WTC11 (cell line): Measurements from ENCODE around the gene SNRPA. TPM values are rescaled to one million over a fixed set of nuclear protein-coding genes. Genes with fewer than 3 reads are reported as not detected.

Experiments used
- ATAC-seq: fragments of 200-7000 bp; cut with Tn5 transposase; 2 replicates; pipeline ENCODE4 v1.10.0; 2021; ENCODE audit warnings: mild to moderate bottlenecking, moderate library complexity
- CTCF ChIA-PET: fragments of 300-600 bp; sonication (Branson Sonifier 250); formaldehyde crosslinking; loops from one replicate; lab custom pipeline; 2021; ENCODE audit warnings: antibody characterized with exemption; lab: Charles Lee
- POLR2A ChIA-PET: fragments of 350-600 bp; sonication (Branson Sonifier 250); formaldehyde crosslinking; loops from one replicate; lab custom pipeline; 2021; ENCODE audit warnings: antibody characterized with exemption; lab: Charles Lee
- DNase-seq: peaks from one replicate; pipeline ENCODE4 v3.0.0; 2021; ENCODE audit warnings: low spot score
- H3K27ac Mint-ChIP-seq: 2 replicates; pipeline ENCODE4 v1.8.0; 2021; ENCODE audit warnings: mixed read lengths
- H3K27me3 Mint-ChIP-seq: 2 replicates; pipeline ENCODE4 v1.8.0; 2021; ENCODE audit warnings: low read depth, mild to moderate bottlenecking, moderate library complexity, mixed read lengths
- H3K36me3 Mint-ChIP-seq: 2 replicates; pipeline ENCODE4 v1.8.0; 2021; ENCODE audit warnings: mixed read lengths
- H3K4me1 Mint-ChIP-seq: 2 replicates; pipeline ENCODE4 v1.8.0; 2022; ENCODE audit warnings: mixed read lengths
- H3K4me3 Mint-ChIP-seq: 2 replicates; pipeline ENCODE4 v1.8.0; 2021; ENCODE audit warnings: mild to moderate bottlenecking, moderate library complexity, mixed read lengths
- H3K9me3 Mint-ChIP-seq: 2 replicates; pipeline ENCODE4 v1.8.0; 2021; ENCODE audit warnings: mixed read lengths
- ATF1 ChIP-seq: sonication (generic); formaldehyde crosslinking; IDR thresholded peaks from 2 replicates; pipeline ENCODE4 v1.8.1; 2023; ENCODE audit warnings: mild to moderate bottlenecking, moderate library complexity, missing genetic modification reagents
- CREB1 ChIP-seq: sonication (generic); formaldehyde crosslinking; IDR thresholded peaks from 2 replicates; pipeline ENCODE4 v1.8.0; 2023; ENCODE audit warnings: mild to moderate bottlenecking, missing genetic modification reagents
- FOXP1 ChIP-seq: sonication (generic); formaldehyde crosslinking; IDR thresholded peaks from 2 replicates; pipeline ENCODE4 v1.8.0; 2022; ENCODE audit warnings: missing genetic modification reagents, mild to moderate bottlenecking, moderate library complexity, borderline replicate concordance
- HMGA2 ChIP-seq: fragments of 250-450 bp; sonication (Bioruptor Pico); IDR thresholded peaks from 2 replicates; pipeline ENCODE4 v1.4.0; 2021; ENCODE audit warnings: mild to moderate bottlenecking, moderate library complexity
- JAZF1 ChIP-seq: fragments of 250-450 bp; sonication (Bioruptor Pico); IDR thresholded peaks from 2 replicates; pipeline ENCODE4 v1.9.0; 2021; ENCODE audit warnings: moderate library complexity, mild to moderate bottlenecking, inconsistent platforms
- NFATC4 ChIP-seq: fragments of 250-450 bp; sonication (Bioruptor Pico); IDR thresholded peaks from 2 replicates; pipeline ENCODE4 v1.9.0; 2021; ENCODE audit warnings: mild to moderate bottlenecking
- NR3C1 ChIP-seq: sonication (generic); formaldehyde crosslinking; conservative IDR thresholded peaks from 2 replicates; pipeline ENCODE4 v1.8.1; 2023; ENCODE audit warnings: low read depth, mild to moderate bottlenecking, missing genetic modification reagents
- OVOL2 ChIP-seq: fragments of 250-450 bp; sonication (Bioruptor Pico); IDR thresholded peaks from 2 replicates; pipeline ENCODE4 v1.9.0; 2021; ENCODE audit warnings: mild to moderate bottlenecking, borderline replicate concordance
- RORB ChIP-seq: fragments of 250-450 bp; sonication (Bioruptor Pico); IDR thresholded peaks from 2 replicates; pipeline ENCODE4 v1.9.0; 2021; ENCODE audit warnings: mild to moderate bottlenecking
- TEAD4 ChIP-seq: sonication (generic); formaldehyde crosslinking; IDR thresholded peaks from 2 replicates; pipeline ENCODE4 v1.8.0; 2022; ENCODE audit warnings: mild to moderate bottlenecking, missing genetic modification reagents
- TP53 ChIP-seq: sonication (generic); formaldehyde crosslinking; IDR thresholded peaks from 2 replicates; pipeline ENCODE4 v1.8.1; 2023; ENCODE audit warnings: mild to moderate bottlenecking, missing genetic modification reagents
- ZNF138 ChIP-seq: sonication (generic); formaldehyde crosslinking; conservative IDR thresholded peaks from 2 replicates; pipeline ENCODE4 v1.8.1; 2022; ENCODE audit warnings: mild to moderate bottlenecking, moderate library complexity, missing genetic modification reagents
- ZNF532 ChIP-seq: fragments of 250-450 bp; sonication (Bioruptor Pico); IDR thresholded peaks from 2 replicates; pipeline ENCODE4 v1.9.0; 2021; ENCODE audit warnings: mild to moderate bottlenecking, borderline replicate concordance
- total RNA-seq: library from RNA; stranded (reverse); gene quantifications from 3 replicates; pipeline ENCODE4 v1.2.3, GENCODE V29; 2021
- TF ChIP-seq, protein P1 (sequence below): fragments of 200-600 bp; IDR thresholded peaks from 2 replicates; pipeline ENCODE4 v1.8.0; 2022; ENCODE audit warnings: antibody characterized with exemption
- TF ChIP-seq, protein P2 (sequence below): fragments of 250-450 bp; sonication (Bioruptor Pico); IDR thresholded peaks from 2 replicates; pipeline ENCODE4 v1.9.0; 2021; ENCODE audit warnings: mild to moderate bottlenecking
- TF ChIP-seq, protein P3 (sequence below): sonication (generic); formaldehyde crosslinking; IDR thresholded peaks from 2 replicates; pipeline ENCODE4 v1.8.1; 2023; ENCODE audit warnings: mild to moderate bottlenecking, missing genetic modification reagents
- TF ChIP-seq, protein P4 (sequence below): sonication (generic); formaldehyde crosslinking; IDR thresholded peaks from 2 replicates; pipeline ENCODE4 v1.8.0; 2022; ENCODE audit warnings: mild to moderate bottlenecking, missing genetic modification reagents
- TF ChIP-seq, protein P5 (sequence below): sonication (generic); formaldehyde crosslinking; IDR thresholded peaks from 2 replicates; pipeline ENCODE4 v1.8.0; 2022; ENCODE audit warnings: missing genetic modification reagents
- TF ChIP-seq, protein P6 (sequence below): fragments of 250-450 bp; sonication (Bioruptor Pico); IDR thresholded peaks from 2 replicates; pipeline ENCODE4 v1.9.0; 2021; ENCODE audit warnings: mild to moderate bottlenecking

SNRPA gene
- total RNA-seq, 1 experiment from 2014 or later: 227 TPM

DNA sequence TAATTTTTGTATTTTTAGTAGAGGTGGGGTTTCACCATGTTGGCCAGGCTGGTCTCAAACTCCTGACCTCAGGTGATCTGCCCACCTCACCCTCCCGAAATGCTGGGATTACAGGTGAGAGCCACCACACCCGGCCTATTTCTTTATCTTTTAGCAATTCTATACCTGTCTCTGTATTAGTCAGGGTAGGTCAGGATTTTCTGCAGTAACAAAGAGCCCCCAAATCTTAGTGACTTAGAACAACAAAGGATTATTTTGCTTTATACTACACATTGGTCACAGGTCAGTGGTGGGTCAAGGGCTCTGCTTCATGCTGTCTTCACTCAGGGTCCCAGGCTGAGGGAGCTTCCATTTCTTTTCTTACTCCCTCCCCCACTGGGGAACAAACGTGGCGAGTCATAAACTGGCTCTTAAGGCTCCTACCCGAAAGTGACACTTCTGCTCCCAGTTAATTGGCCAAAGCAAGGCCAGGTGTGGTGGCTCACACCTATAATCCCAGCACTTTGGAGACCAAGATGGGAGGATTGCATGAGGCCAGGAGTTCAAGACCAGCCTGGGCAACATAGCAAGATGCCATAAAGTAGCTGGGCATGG lies 27.2 kb upstream of the SNRPA start:
- H3K9me3 Mint-ChIP-seq: peaks cover 4% of the 10 kb centered on the region; the same call in 1 of the 2 replicates

DNA sequence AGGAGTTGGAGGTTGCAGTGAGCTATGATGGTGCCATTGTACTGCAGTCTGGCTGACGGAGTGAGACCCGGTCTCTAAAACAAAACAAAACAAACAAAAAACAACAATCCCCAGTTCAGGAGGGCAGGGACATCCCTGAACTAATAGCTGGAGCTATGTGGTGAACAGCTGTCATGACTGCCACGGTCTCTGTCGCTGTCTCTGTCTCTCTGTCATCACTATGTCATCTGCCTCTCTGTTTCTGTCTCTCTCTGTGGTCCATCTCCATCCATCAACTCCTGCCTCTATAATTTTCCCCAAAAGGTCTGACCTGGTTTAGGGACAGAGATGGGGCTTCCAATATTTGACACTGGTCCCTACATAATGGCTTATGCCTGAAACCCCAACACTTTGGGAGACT lies 26.7 kb upstream of the SNRPA start:
- Mint-ChIP-seq H3K27ac (no peak overlapping the region), H3K4me1 (peaks cover 12% of the 10 kb centered on the region), H3K4me3 (no peak overlapping the region), H3K36me3 (peaks cover 35% of the 10 kb centered on the region), H3K9me3 (peaks cover 4% of the 10 kb centered on the region; the same call in 1 of the 2 replicates), H3K27me3 (no peaks in the 10 kb centered on the region)
- DNase-seq: no peak
- no peak for ATAC-seq
- ChIA-PET POLR2A (interaction anchor here (0.7 kb wide), 1 partner anchor 23 kb away, joined by 4 read pairs; no protein-coding TSS in a partner anchor), CTCF (no interaction called here)
- TF ChIP-seq, protein P1, sequence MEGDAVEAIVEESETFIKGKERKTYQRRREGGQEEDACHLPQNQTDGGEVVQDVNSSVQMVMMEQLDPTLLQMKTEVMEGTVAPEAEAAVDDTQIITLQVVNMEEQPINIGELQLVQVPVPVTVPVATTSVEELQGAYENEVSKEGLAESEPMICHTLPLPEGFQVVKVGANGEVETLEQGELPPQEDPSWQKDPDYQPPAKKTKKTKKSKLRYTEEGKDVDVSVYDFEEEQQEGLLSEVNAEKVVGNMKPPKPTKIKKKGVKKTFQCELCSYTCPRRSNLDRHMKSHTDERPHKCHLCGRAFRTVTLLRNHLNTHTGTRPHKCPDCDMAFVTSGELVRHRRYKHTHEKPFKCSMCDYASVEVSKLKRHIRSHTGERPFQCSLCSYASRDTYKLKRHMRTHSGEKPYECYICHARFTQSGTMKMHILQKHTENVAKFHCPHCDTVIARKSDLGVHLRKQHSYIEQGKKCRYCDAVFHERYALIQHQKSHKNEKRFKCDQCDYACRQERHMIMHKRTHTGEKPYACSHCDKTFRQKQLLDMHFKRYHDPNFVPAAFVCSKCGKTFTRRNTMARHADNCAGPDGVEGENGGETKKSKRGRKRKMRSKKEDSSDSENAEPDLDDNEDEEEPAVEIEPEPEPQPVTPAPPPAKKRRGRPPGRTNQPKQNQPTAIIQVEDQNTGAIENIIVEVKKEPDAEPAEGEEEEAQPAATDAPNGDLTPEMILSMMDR: no peak
- no peak for TF ChIP-seq RORB (CRISPR knock-in tag)
- TF ChIP-seq OVOL2 (CRISPR knock-in tag): no peak
- TF ChIP-seq, protein P2, sequence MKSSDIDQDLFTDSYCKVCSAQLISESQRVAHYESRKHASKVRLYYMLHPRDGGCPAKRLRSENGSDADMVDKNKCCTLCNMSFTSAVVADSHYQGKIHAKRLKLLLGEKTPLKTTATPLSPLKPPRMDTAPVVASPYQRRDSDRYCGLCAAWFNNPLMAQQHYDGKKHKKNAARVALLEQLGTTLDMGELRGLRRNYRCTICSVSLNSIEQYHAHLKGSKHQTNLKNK (CRISPR knock-in tag): no peak
- TF ChIP-seq, protein P3, sequence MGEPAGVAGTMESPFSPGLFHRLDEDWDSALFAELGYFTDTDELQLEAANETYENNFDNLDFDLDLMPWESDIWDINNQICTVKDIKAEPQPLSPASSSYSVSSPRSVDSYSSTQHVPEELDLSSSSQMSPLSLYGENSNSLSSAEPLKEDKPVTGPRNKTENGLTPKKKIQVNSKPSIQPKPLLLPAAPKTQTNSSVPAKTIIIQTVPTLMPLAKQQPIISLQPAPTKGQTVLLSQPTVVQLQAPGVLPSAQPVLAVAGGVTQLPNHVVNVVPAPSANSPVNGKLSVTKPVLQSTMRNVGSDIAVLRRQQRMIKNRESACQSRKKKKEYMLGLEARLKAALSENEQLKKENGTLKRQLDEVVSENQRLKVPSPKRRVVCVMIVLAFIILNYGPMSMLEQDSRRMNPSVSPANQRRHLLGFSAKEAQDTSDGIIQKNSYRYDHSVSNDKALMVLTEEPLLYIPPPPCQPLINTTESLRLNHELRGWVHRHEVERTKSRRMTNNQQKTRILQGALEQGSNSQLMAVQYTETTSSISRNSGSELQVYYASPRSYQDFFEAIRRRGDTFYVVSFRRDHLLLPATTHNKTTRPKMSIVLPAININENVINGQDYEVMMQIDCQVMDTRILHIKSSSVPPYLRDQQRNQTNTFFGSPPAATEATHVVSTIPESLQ (CRISPR knock-in tag): no peak
- TF ChIP-seq FOXP1 (CRISPR knock-in tag): no peak
- TF ChIP-seq TP53 (CRISPR knock-in tag): no peak
- TF ChIP-seq NR3C1 (CRISPR knock-in tag): no peak
- TF ChIP-seq, protein P4, sequence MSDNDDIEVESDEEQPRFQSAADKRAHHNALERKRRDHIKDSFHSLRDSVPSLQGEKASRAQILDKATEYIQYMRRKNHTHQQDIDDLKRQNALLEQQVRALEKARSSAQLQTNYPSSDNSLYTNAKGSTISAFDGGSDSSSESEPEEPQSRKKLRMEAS (CRISPR knock-in tag): no peak
- TF ChIP-seq ZNF138: no peak
- TF ChIP-seq, protein P5, sequence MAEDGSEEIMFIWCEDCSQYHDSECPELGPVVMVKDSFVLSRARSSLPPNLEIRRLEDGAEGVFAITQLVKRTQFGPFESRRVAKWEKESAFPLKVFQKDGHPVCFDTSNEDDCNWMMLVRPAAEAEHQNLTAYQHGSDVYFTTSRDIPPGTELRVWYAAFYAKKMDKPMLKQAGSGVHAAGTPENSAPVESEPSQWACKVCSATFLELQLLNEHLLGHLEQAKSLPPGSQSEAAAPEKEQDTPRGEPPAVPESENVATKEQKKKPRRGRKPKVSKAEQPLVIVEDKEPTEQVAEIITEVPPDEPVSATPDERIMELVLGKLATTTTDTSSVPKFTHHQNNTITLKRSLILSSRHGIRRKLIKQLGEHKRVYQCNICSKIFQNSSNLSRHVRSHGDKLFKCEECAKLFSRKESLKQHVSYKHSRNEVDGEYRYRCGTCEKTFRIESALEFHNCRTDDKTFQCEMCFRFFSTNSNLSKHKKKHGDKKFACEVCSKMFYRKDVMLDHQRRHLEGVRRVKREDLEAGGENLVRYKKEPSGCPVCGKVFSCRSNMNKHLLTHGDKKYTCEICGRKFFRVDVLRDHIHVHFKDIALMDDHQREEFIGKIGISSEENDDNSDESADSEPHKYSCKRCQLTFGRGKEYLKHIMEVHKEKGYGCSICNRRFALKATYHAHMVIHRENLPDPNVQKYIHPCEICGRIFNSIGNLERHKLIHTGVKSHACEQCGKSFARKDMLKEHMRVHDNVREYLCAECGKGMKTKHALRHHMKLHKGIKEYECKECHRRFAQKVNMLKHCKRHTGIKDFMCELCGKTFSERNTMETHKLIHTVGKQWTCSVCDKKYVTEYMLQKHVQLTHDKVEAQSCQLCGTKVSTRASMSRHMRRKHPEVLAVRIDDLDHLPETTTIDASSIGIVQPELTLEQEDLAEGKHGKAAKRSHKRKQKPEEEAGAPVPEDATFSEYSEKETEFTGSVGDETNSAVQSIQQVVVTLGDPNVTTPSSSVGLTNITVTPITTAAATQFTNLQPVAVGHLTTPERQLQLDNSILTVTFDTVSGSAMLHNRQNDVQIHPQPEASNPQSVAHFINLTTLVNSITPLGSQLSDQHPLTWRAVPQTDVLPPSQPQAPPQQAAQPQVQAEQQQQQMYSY (CRISPR knock-in tag): no peak
- TF ChIP-seq CREB1 (CRISPR knock-in tag): no peak
- no peak for TF ChIP-seq NFATC4 (CRISPR knock-in tag)
- no peak for TF ChIP-seq ZNF532
- no peak for TF ChIP-seq TEAD4 (CRISPR knock-in tag)

More for the DNA sequence above, 27.2 kb upstream of the SNRPA start:
- ATAC-seq: no peak
- no peak overlapping the region for H3K27ac Mint-ChIP-seq
- TF ChIP-seq HMGA2 (no peak), ATF1 (CRISPR knock-in tag) (no peak), JAZF1 (no peak)
- TF ChIP-seq, protein P6, sequence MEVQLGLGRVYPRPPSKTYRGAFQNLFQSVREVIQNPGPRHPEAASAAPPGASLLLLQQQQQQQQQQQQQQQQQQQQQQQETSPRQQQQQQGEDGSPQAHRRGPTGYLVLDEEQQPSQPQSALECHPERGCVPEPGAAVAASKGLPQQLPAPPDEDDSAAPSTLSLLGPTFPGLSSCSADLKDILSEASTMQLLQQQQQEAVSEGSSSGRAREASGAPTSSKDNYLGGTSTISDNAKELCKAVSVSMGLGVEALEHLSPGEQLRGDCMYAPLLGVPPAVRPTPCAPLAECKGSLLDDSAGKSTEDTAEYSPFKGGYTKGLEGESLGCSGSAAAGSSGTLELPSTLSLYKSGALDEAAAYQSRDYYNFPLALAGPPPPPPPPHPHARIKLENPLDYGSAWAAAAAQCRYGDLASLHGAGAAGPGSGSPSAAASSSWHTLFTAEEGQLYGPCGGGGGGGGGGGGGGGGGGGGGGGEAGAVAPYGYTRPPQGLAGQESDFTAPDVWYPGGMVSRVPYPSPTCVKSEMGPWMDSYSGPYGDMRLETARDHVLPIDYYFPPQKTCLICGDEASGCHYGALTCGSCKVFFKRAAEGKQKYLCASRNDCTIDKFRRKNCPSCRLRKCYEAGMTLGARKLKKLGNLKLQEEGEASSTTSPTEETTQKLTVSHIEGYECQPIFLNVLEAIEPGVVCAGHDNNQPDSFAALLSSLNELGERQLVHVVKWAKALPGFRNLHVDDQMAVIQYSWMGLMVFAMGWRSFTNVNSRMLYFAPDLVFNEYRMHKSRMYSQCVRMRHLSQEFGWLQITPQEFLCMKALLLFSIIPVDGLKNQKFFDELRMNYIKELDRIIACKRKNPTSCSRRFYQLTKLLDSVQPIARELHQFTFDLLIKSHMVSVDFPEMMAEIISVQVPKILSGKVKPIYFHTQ (CRISPR knock-in tag): no peak
- TF ChIP-seq, protein P4 (CRISPR knock-in tag): no peak
- ChIA-PET POLR2A (no interaction called here), CTCF (no interaction called here)
- no peak overlapping the region for H3K4me3 Mint-ChIP-seq
- DNase-seq: no peak
- H3K4me1 Mint-ChIP-seq: peaks cover 15% of the 10 kb centered on the region
- H3K27me3 Mint-ChIP-seq: no peaks in the 10 kb centered on the region
- peaks cover 35% of the 10 kb centered on the region for H3K36me3 Mint-ChIP-seq
